Measurements from ENCODE around the gene PDSS2. TPM values are rescaled to one million over a fixed set of nuclear protein-coding genes. Genes with fewer than 3 reads are reported as not detected.

PDSS2 gene
- polyA plus RNA-seq, 3 donors, result 10.1 to 13.9 (median 13.3) TPM

- H3K9ac ChIP-seq (ENCODE audit: insufficient read depth, low read length, poor library complexity, severe bottlenecking), result no peak overlapping the region
- H3K4me2 ChIP-seq (replicated peaks; ENCODE audit: extremely low read depth, low read length, poor library complexity, severe bottlenecking), result no peak overlapping the region
- Mint-ChIP-seq H3K4me1 (peaks cover 18% of the 10 kb centered on the region), H3K36me3 (peaks cover 1 to 2% of the 10 kb centered on the region in 2 donors), H3K27me3 (ENCODE audit: low read depth in 3 of 3) (no peaks in the 10 kb centered on the region), H3K27ac (no peak overlapping the region), H3K9me3 (peaks cover 0 to 3% (median 0%) of the 10 kb centered on the region in 7 donors), H3K4me3 (no peak overlapping the region)
- no peak overlapping the region for H3K4me3 ChIP-seq (replicated peaks in 1 of 3; ENCODE audit: low read depth in 2 of 3, low read length in 3 of 3)
- no peak overlapping the region for H2AFZ ChIP-seq (ENCODE audit: insufficient read depth, low read depth, low read length, poor library complexity, severe bottlenecking)
- intact Hi-C loops (cut with micrococcal nuclease), result no loop called here
- H3K79me2 ChIP-seq (ENCODE audit: insufficient read depth, low read length), result no peaks in the 10 kb centered on the region
- H3K9me3 ChIP-seq (replicated peaks in 1 of 2; ENCODE audit: control insufficient read depth in 1 of 2, insufficient read depth in 1 of 2, low read length in 2 of 2), result no peaks in the 10 kb centered on the region
- no peaks in the 10 kb centered on the region for H3K27me3 ChIP-seq (ENCODE audit: control insufficient read depth in 2 of 2, insufficient read depth in 2 of 2, low read length in 2 of 2)
- H3K36me3 ChIP-seq (replicated peaks in 1 of 2; ENCODE audit: control insufficient read depth in 1 of 2, insufficient read depth in 2 of 2, low read length in 2 of 2), result no peaks in the 10 kb centered on the region
- no peaks in the 10 kb centered on the region for H4K20me1 ChIP-seq (ENCODE audit: insufficient read depth, low read length)
- no CpG with 5 or more reads among the region's 2 CpGs for WGBS (ENCODE audit: insufficient coverage)
- DNase-seq, result no peak
- H3K27ac ChIP-seq (ENCODE audit: low read depth in 1 of 2, low read length in 2 of 2), result no peak overlapping the region
- H3K4me1 ChIP-seq (ENCODE audit: control insufficient read depth in 1 of 2, insufficient read depth in 2 of 2, low read length in 2 of 2), result peaks cover 7 to 8% of the 10 kb centered on the region in 2 donors
- no peak for TF ChIP-seq CTCF (IDR thresholded peaks at IDR 0.05)
Observed at GRCh38 chr6:107344383-107344782, 115.0 kb downstream of the PDSS2 start.

DNA sequence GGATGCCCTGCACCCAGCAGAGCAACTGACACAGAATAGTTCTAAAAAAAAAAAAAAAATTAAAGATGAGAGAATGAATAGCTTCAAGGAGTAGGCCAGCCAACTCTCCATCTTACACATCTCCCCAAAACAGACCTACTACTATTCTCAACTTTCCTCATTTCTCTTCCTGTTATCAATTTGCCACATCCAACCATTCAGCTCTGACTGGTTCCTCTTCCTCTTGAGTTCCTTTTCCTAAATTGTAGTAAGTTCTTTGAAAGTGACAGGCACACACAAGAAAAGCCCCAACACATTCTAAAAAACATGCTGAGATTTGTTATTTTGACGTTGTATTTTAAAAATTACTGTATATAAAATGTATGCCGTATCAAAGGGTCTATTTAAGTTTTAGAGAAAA lies 117.2 kb downstream of the PDSS2 start:
- Mint-ChIP-seq H3K27ac (peak overlapping the region in 1 of 7 donors; percentile 19), H3K4me3 (no peak overlapping the region), H3K4me1 (peaks cover 18% of the 10 kb centered on the region), H3K9me3 (no peaks in the 10 kb centered on the region), H3K27me3 (ENCODE audit: low read depth in 3 of 3) (no peaks in the 10 kb centered on the region), H3K36me3 (peaks cover 1 to 2% of the 10 kb centered on the region in 2 donors)
- no CpG with 5 or more reads among the region's 2 CpGs for WGBS (ENCODE audit: insufficient coverage)
- no peak overlapping the region for H2AFZ ChIP-seq (ENCODE audit: insufficient read depth, low read depth, low read length, poor library complexity, severe bottlenecking)
- no peaks in the 10 kb centered on the region for H3K36me3 ChIP-seq (replicated peaks in 1 of 2; ENCODE audit: control insufficient read depth in 1 of 2, insufficient read depth in 2 of 2, low read length in 2 of 2)
- no peaks in the 10 kb centered on the region for H3K79me2 ChIP-seq (ENCODE audit: insufficient read depth, low read length)
- H3K27ac ChIP-seq (ENCODE audit: low read depth in 1 of 2, low read length in 2 of 2), result no peak overlapping the region
- H3K9me3 ChIP-seq (replicated peaks in 1 of 2; ENCODE audit: control insufficient read depth in 1 of 2, insufficient read depth in 1 of 2, low read length in 2 of 2), result no peaks in the 10 kb centered on the region
- no peaks in the 10 kb centered on the region for H4K20me1 ChIP-seq (ENCODE audit: insufficient read depth, low read length)
- no peak overlapping the region for H3K4me2 ChIP-seq (replicated peaks; ENCODE audit: extremely low read depth, low read length, poor library complexity, severe bottlenecking)
- peak in 2 of 3 donors; percentile 1 to 4 for DNase-seq
- no peaks in the 10 kb centered on the region for H3K27me3 ChIP-seq (ENCODE audit: control insufficient read depth in 2 of 2, insufficient read depth in 2 of 2, low read length in 2 of 2)
- no peak overlapping the region for H3K9ac ChIP-seq (ENCODE audit: insufficient read depth, low read length, poor library complexity, severe bottlenecking)
- H3K4me1 ChIP-seq (ENCODE audit: control insufficient read depth in 1 of 2, insufficient read depth in 2 of 2, low read length in 2 of 2), result peaks cover 7 to 8% of the 10 kb centered on the region in 2 donors
- H3K4me3 ChIP-seq (replicated peaks in 1 of 3; ENCODE audit: low read depth in 2 of 3, low read length in 3 of 3), result no peak overlapping the region
- intact Hi-C loops (cut with micrococcal nuclease), result no loop called here
- no peak for TF ChIP-seq CTCF (IDR thresholded peaks at IDR 0.05)
